GM18907 (cell line): ENCODE data around the gene SLC1A5.
"Not testable (repeated sequence)": the region's sequence is repeated elsewhere in the genome, so short reads cannot be mapped to it uniquely, and the experiment has no call there.

Source experiments
- ATAC-seq: cut with Tn5 transposase; IDR thresholded peaks from one replicate; pipeline ENCODE4 v1.9.1; 2021; ENCODE audit warnings: mild to moderate bottlenecking, moderate library complexity; ENCODE audit not compliant: unreplicated experiment

SLC1A5 gene

DNA sequence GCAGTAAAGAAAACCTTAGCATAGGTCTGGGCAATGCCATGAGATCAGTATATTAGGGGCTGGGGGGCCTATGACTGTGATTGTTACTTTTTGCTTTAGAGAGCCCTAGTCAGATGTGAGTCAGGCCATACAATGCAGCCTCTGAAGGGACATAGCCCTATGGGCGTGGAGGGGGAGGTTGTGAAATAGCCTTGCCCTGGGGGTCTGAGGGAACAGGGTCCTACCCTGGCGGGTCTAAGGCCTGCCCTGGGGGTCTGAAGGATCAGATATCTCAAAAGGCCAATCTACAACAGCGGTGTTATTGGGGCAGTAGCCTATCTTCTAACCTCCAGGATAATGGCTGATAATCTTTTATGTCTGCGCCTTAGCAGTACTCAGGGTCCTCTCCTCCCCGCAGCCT lies 13.8 kb upstream of the SLC1A5 start:
- no peak for ATAC-seq

DNA sequence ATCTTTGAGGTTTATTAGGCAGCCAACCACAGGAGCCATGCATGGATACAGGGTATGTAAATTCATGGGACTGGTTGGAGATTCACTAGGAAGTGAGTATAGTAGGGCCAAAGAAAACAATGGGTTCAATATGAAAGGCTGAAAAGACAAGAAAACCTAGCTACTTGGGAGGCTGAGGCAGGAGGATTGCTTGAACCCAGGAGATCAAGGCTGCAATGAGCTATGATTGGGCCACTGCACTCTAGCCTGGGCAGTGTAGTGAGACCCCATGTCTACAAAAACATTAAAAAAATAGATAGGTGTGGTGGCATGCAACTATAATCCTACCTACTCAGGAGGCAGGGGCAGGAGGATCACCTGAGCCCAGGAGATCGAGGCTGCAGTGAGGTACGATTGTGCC lies 10.3 kb upstream of the SLC1A5 start:
- ATAC-seq: no peak

DNA sequence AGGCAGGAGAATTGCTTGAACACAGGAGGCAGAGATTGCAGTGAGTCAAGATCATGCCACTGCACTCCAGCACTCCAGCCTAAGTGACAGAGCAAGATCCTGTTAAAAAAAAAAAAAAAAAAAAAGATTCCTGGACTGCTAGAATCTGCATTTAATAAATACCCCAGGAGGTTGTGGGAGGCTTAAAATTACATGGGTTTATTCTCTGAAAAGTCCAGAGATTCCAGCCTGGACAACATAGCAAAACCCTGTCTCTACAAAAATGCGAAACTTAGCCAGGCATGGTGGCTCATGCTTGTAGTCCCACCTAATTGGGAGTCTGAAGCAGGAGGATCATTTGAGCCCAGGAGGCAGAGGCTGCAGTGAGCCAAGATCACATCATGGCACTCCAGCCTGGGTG lies 9.5 kb upstream of the SLC1A5 start:
- ATAC-seq: no peak

DNA sequence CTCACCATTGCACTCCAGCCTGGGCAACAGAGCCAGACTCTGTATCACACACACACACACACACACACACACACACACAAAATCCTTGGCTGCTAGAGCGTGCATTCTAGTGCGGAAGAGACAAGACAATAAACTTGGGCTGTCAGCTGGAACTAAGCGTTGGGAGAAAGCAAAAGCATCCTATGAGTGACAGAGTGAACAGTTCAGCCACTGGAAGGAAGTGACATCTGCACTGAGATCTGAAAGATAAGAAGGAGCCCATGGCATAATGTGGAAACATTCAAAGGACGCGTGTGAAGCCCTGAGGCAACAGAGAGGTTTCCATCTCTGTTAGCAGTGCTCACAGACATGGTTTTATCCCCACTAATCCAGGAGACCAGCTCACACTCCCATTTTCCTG lies 3.5 kb upstream of the SLC1A5 start:
- ATAC-seq: no peak

DNA sequence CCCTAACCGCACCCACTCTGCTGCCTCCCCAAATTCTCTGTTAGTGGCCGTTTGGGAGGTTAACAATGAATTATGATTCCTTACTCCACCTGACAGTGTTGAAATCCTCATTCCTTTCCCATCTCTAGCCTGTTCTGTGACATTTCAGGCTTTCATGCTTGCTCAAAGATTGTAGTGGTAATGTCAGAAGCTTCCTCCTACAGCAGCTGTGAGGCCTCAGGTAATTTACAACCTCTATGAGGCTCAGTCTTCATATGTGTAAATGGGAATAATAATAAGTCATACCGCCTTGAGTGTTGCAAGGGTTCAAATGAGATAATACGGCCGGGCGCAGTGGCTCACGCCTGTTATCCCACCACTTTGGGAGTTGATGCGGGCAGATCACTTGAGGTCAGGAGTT lies 977 bp upstream of the SLC1A5 start:
- no peak for ATAC-seq

DNA sequence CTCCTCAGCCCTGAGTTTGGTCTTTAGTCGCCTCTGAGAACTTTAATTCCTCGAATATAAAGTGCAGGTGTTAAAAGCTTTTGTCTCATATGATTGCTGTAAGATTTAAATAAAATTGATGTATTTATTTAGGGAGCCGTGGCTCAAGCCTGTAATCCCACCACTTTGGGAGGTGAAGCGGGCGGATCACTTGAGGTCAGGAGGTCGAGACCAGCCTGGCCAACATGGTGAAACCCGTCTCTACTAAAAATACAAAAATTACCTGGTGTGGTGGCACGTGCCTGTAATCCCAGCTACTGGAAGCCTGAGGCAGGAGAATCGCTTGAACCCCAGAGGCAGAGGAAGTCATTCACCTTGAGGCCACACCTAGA lies 559 bp upstream of the SLC1A5 start:
- no peak for ATAC-seq

DNA sequence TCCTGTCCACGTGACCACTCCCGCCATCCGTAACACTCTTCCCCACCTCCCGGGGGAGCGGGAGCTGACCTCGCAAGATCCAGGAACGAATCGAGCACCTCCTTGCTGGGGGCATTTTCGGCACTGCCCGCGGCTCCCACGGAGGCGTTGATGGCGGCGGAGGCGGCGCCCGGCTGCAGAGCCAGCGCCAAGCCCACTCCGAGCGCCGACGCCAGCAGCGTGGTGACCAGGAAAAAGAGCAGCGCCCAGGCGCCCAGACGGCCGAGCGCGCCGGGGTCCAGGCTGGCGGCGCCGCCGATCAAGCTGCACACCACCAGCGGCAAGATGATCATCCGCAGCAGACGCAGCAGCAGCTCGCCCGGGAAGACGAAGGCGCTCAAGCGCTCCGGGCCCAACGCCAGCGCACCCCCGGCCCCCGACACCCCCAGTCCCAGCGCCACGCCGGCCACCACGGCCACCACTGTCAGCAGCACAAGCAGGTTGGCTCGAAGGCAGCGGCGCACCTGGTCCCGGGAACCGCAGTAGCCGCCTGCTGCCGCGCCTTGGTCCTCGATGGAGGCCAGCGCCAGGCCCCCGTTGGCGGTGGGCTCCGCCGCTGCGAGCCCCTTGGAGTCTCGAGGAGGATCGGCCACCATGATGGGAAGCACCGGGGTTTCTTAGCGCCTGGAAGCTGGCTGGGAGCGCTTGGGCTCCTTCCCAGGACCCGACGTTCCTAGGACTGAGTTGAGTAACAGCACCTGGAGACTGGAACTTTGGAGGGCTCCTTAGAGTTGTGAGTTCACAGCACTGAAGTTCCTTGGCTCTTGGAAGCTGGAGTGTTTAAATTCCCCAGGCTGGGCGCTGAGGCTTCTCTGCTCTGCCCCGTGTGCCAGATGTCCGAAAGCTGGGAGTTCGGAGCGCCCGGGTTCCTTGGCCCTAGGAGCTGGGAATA lies 798 bp downstream of the SLC1A5 start:
- peak; percentile 0 for ATAC-seq

DNA sequence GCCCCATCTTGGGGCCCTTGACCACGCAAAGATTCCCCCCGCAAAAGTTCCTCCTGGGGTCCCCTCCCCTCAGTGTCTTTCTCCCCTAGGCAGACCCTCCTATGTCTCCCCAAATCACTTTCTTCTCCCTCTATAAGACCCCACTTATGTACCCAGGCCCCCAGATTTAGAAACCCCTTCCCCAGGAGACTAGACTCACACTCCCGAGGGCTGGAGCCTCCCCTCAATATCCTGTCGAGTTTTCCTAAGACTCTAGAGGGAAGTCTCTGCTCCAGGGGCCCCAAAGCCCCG lies 1.4 kb downstream of the SLC1A5 start:
- no peak for ATAC-seq

DNA sequence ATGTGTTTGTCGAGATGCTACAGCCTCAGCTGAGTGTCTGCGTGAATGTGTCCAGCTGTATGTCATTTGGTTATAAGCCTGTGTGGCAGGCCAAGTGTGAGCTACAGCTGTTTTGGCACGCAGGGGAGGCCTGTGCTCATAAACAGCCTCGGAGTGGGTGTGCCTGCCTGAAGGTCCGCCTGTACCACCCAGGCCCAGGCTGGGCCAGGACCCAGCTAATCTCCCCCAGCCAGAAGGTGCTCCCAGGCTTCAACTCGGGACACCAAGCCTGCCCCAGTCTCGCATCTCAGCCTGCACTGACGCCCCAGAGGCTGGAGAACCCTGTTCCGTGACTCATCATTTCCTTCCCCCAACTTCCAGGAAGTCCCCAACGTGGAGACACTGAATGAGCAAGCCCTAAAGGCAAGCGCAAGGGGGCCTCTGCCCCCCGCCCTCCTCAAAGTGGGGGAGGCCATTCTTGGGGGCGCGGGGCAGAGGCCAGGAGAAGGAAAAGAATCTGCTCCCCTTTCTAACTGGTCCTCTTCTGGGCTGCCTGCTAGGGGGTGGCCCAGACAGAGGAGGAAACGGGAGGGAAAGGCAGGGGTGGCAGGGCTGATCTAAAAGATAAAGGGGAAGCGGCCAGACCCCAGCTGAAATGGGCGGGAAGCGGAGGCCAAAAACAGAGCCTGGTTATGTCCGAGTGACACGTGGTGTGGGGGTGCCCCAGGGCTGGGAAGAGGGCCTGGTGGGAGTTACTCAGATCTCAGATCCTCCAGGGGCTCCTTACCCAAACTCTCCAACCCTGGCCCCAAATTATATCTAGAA lies 2.0 kb downstream of the SLC1A5 start:
- peak; percentile 36 for ATAC-seq

DNA sequence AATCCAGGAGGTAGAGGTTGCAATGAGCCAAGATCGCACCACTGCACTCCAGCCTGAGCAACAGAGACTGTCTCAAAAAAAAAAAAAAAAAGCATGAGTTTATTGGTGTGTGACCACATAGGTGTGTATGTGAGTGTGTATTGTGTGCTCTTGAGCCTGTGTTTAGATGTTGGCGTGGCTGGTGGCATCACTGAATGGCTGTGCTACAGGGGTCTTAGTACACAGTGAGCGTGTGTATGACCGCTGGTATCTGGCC lies 2.5 kb downstream of the SLC1A5 start:
- no peak for ATAC-seq

DNA sequence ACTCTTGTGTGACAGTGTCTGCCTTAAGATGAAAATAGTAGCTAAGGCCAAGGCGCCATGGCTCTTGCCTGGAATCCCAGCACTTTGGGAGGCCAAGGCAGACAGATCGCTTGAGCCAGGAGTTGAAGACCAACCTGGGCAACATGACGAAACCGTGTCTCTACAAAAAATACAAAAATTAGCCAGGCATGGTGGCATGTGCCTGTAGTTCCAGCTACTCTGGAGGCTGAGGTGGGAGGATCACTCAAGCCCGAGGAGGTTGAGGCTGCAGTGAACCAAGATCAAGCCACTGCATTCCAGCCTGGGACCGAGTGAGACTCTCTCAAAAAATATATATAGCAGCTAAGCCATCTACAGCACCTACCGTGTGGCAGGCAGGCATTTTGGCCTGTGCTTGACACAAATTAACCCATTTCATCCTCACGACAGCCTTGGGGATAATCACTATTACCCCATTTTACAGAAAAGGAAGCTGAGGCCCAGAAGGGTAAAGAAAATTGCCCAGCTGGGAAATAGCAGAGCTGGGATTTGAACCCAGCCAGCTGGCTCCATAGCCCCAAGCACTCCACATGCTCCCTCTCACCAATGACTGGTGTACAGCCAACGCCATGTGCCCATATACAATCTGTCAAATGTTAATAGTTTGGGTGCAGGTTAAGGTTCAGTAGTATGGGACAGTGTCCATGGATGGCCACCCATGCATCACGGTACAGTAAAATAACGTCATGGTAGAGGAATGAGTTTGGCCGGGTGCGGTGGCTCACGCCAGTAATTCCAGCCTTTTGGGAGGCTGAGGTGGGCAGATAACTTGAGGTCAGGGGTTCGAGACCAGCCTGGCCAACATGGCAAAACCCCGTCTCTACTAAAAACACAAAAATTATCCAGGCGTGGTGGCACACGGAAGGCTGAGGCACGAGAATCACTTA lies 3.1 kb downstream of the SLC1A5 start:
- no peak for ATAC-seq

DNA sequence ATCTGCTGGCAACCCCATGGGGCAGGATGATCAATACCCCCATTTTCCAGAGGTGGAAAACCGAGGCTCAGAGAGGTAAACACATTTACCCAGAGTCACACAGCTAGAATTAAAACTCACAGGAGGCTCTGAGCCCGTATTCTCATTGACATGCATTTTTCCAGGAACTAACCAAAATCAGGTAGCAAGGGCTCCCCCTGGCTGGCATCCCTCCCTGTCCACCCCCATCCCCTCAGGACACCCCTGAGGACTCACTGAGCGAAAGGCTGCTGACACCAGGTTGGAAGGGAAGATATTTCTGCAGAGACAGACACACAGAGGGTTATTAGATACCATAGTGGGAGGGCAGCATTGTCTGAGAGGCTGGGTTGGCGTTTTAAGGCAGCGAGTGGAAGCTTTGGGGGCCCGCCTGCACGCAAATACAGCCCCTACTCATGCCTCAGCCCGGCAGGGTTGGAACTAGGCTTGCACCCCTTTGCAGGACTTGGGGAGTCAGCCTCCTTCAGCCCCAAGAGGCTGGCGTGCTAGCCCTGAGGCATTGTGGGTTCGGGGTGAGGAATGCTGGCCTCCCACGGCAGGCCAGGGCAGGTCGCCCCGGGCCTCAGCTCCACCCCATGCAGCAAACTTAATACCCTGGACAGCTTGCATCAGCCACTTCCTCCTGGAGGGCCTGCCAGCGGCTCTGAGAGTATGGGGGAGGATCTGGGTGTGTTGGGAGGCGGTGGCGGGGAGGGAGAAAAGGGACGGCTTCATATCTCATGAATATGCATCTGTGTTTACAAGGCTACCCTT lies 3.9 kb downstream of the SLC1A5 start:
- no peak for ATAC-seq

DNA sequence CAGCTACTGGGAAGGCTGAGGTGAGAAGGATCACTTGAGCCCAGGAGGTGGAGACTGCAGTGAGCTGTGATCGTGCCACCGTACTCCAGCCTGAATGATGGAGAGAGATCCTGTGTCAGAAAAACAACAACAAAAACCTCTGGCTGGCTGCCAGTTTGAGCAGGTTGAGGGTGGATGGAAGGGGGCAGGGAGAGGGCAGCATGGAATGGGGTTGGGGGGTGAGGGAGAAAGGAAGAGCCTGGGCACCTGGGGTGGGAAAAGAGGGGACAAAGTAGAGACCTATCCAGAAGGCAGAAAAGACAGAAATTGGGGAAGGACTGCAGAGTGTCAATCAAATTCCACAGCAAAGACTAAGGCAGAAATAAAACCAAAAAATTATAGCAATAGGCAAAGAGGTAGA lies 4.7 kb downstream of the SLC1A5 start:
- ATAC-seq: no peak

DNA sequence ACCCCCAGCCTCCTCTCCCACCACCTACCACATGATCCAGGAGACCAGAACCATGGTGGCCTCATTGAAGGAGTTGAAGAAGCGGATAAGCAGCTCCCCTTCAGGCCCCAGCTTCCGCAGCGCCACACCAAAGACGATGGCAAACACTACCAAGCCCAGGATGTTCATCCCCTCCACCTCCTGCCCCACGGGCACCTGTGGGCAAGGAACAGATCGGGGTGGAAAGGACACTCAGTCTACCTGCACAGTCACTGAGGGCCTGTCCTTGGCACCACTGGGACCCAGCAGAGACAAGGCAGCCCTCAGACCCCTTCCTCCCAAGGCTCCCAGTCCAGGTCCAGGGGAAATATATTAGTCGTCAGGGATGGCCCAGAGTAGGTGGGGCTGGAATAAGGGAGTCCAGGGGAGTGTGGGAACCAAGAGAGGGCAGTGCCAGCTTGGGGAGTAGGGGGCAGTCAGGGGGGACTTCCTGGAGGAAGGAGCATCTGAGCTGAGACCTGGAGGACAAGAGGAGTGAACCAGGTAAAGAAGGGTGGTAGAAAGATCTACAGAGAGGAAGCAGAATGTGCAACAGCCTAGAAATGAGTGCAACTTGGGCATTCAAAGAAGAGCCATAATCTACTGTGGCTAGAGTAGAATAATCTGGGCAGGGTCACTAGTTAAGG lies 5.9 kb downstream of the SLC1A5 start:
- no peak for ATAC-seq

DNA sequence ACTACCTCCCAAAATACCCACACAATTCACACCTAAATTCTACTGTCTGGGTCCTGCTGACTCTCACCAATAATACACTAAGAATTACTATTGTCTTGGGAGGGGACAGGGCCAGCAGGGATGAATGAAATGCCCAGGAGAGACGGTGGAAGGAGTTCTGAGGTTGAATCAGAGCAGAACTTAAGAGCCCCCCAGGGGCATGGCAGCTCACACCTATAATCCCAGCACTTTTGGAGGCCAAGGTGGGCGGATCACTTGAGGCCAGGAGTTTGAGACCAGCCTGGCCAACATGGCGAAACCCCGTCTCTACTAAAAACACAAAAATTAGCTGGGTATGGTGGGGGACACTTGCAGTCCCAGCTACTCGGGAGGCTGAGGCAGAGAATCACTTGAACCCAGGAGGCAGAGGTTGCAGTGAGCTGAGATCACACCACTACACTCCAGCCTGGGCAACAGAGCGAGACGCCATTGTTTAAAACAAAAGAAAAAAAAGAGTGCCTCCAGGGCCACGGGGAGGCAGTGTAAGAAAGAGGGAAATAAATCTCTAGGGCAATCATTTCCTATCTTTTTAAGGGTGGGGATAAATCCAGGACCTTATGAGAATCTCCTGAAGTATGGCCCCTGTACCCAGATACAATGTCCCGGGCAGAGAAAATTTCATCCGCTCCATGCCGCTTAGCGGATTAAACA lies 10.3 kb downstream of the SLC1A5 start:
- not testable (repeated sequence) for ATAC-seq

DNA sequence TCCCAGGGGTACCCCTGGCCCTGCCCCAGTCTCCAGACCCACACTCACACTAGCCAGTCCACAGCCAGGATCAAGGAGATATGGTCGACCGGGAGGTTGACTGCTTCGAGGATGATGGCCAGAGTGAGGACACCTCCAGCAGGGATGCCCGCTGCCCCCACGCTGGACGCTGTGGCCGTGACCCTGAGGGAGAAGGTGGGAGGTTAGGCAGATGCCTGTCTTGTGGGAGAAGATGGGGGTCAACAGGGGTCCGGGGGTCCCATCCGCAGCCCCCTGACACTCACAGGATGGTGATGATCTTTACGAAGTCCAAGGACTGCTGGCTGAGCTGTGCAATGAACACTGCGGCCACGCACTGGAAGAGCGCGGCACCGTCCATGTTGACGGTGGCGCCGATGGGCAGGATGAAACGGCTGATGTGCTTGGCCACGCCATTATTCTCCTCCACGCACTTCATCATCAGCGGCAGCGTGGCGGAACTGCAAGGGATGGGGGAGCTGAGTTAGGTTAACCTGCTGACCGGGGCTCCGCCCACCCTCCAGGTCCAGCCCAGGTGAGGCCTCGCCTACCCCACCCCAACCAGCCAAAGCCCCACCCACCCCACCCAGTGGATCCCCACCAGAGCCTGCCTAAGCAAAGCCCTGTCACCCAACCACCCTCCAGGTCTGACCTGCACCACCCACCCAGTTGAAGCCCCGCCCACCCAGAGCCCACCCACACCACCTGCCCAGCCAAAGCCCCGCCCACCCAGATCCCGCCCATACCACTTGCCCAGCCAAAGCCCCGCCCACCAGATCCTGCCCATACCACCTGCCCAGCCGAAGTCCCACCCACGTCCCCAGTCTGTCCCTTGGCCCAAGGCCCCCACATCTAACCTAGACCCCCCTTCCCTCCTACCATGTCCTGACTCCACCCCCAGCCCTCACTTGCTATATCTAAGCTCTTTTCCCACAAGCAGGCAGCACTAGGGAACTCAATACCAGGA lies 11.2 kb downstream of the SLC1A5 start:
- ATAC-seq: no peak

DNA sequence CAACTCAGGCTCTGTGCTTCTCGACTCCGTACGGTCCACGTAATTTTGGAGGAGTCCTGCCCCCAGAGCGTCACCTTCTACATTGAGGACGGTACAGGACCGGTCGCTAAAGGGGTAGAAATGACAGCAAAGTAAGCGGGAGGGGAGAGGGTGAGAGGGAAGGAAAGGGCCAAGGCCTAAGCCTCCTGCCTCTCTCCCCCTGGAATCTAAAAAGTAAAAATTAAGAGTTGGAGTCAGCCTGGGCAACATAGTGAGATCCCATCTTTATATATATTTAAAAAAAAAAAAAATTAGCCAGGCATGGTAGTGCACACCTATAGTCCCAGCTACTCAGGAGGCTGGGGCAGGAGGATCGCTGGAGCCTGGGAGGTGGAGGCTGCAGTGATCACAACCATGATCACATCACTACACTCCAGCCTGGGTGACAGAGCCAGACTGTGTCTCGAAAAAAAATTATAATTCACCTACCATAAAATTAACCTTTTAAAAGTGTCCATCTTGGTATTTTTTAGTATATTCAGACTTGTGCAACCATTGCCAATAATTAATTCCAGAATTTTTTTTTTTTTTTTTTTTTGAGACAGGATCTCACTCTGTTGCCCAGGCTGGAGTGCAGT lies 12.6 kb downstream of the SLC1A5 start:
- no peak for ATAC-seq

DNA sequence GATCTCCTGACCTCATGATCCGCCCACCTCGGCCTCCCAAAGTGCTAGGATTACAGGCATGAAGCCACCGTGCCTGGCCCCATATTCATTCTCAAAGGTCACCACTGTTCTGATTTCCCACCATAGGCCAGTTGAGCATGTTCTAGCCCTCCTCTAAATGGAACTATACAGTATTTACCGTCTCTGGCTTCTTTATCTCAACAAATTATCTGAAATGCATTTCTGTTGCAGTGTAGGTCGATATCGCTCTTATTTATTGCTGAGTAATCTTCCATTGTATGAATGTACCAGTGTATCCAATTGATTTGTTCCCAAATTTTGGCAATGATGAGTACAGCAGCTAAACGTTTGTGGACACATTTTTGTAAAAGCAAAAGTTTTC lies 15.4 kb downstream of the SLC1A5 start:
- no peak for ATAC-seq
